HCT116 (cell line): ENCODE data around the gene NCAPD3. TPM values are rescaled to one million over a fixed set of nuclear protein-coding genes. Genes with fewer than 3 reads are reported as not detected.

ENCODE experiments used
- ATAC-seq: fragments of 200-7000 bp; cut with Tn5 transposase; 2 replicates; pipeline ENCODE4 v1.9.1; 2020; ENCODE audit warnings: mild to moderate bottlenecking, moderate library complexity
- BruUV-seq: library from RNA; stranded (reverse); fragments of 400-500 nt; replicated peaks from 2 replicates; lab custom pipeline; 2021; lab: Mats Ljungman, UMichigan
- CTCF ChIA-PET: fragments of 300-600 bp; sonication (Branson Sonifier 250); formaldehyde crosslinking; loops from one replicate; lab custom pipeline; 2021; ENCODE audit warnings: antibody characterized with exemption; lab: Charles Lee
- POLR2A ChIA-PET: fragments of 300-600, 350-600 bp; sonication (Branson Sonifier 250); formaldehyde crosslinking; loops from one replicate; lab custom pipeline; 2021; ENCODE audit warnings: antibody characterized with exemption; lab: Charles Lee
- RAD21 ChIA-PET, 2 experiments: fragments of 300-600 bp; sonication (Branson Sonifier 250); formaldehyde crosslinking; loops; one replicate each; lab custom pipeline; 2023; ENCODE audit warnings: low total read pairs in 2 of 2; ENCODE audit not compliant: uncharacterized antibody in 2 of 2, unreplicated experiment in 2 of 2, low non-redundant PET in 1 of 2; lab: Charles Lee
- DNase-seq: peaks from one replicate; pipeline ENCODE4 v3.0.0-alpha.2; 2010; ENCODE audit warnings: low read depth, low spot score
- H2AFZ ChIP-seq: fragments of 200-600 bp; shearing (Covaris generic), sonication (generic); 2 replicates; pipeline ENCODE4 v1.6.1; 2017; ENCODE audit warnings: low read depth, mixed run types, mixed read lengths, antibody characterized with exemption, low read length; ENCODE audit not compliant: poor library complexity, severe bottlenecking
- H3K27ac ChIP-seq: 2 replicates; pipeline ENCODE4 v1.5.1; 2012; ENCODE audit warnings: low read depth, low read length
- H3K27me3 ChIP-seq: fragments of 200-600 bp; sonication (generic); 2 replicates; pipeline ENCODE4 v1.6.1; 2016; ENCODE audit warnings: mixed run types, low read length, mixed read lengths; ENCODE audit not compliant: insufficient read depth
- H3K36me3 ChIP-seq, 2 experiments: fragments of 200-500 bp in 1 of 2; fragments of 200-600 bp in 1 of 2; sonication (Bioruptor generic) in 1 of 2; sonication (generic) in 1 of 2; 2 replicates each; pipeline versions ENCODE4 v1.5.1 to v1.6.1; 2014 to 2016; ENCODE audit warnings: low read length in 2 of 2, inconsistent platforms in 1 of 2, mixed read lengths in 1 of 2, mixed run types in 1 of 2; ENCODE audit not compliant: insufficient read depth in 2 of 2, control insufficient read depth in 1 of 2
- H3K4me1 ChIP-seq, 2 experiments: fragments of 200-600 bp in 1 of 2; sonication (generic) in 1 of 2; 2 replicates each; pipeline versions ENCODE4 v1.5.1 to v1.6.1; 2012 to 2017; ENCODE audit warnings: low read length in 2 of 2, inconsistent platforms in 1 of 2, mild to moderate bottlenecking in 1 of 2, mixed read lengths in 1 of 2, mixed run types in 1 of 2, moderate library complexity in 1 of 2; ENCODE audit not compliant: insufficient read depth in 2 of 2, control insufficient read depth in 1 of 2
- H3K4me2 ChIP-seq: fragments of 200-600 bp; sonication (generic); 2 replicates; pipeline ENCODE4 v1.6.1; 2017; ENCODE audit warnings: mixed run types, low read length, mixed read lengths
- H3K4me3 ChIP-seq, 2 experiments: fragments of 200-600 bp in 1 of 2; sonication (generic) in 1 of 2; replicated peaks in 1 of 2; 2 replicates each; pipeline ENCODE4 v1.5.1; 2011 to 2016; ENCODE audit warnings: low read length in 2 of 2, control low read depth in 1 of 2, low read depth in 1 of 2, mild to moderate bottlenecking in 1 of 2, mixed read lengths in 1 of 2, mixed run types in 1 of 2
- H3K79me2 ChIP-seq: fragments of 200-600 bp; sonication (generic); 2 replicates; pipeline ENCODE4 v1.6.1; 2017; ENCODE audit warnings: mild to moderate bottlenecking, mixed run types, low read length, moderate library complexity, mixed read lengths; ENCODE audit not compliant: insufficient read depth
- H3K9ac ChIP-seq: fragments of 200-600 bp; sonication (generic); 2 replicates; pipeline ENCODE4 v1.6.1; 2016; ENCODE audit warnings: low read length, mixed read lengths
- H3K9me2 ChIP-seq: fragments of 200-600 bp; sonication (generic), shearing (Covaris generic); 2 replicates; pipeline ENCODE4 v1.6.1; 2017; ENCODE audit warnings: mixed run types, mild to moderate bottlenecking, moderate library complexity; ENCODE audit not compliant: insufficient read depth
- H3K9me3 ChIP-seq, 2 experiments: fragments of 200-500 bp in 1 of 2; fragments of 200-600 bp in 1 of 2; sonication (Bioruptor generic) in 1 of 2; sonication (generic) in 1 of 2; 2 replicates each; pipeline ENCODE4 v1.6.1; 2014 to 2017; ENCODE audit warnings: low read length in 2 of 2, mixed read lengths in 2 of 2, inconsistent platforms in 1 of 2, low read depth in 1 of 2, mild to moderate bottlenecking in 1 of 2, mixed run types in 1 of 2, moderate library complexity in 1 of 2; ENCODE audit not compliant: control insufficient read depth in 1 of 2, insufficient read depth in 1 of 2
- H4K20me1 ChIP-seq: fragments of 200-600 bp; sonication (generic), shearing (Covaris generic); 2 replicates; pipeline ENCODE4 v1.6.1; 2017; ENCODE audit warnings: mixed run types, mild to moderate bottlenecking, moderate library complexity; ENCODE audit not compliant: insufficient read depth
- CBX3 ChIP-seq: IDR thresholded peaks from 2 replicates; pipeline ENCODE4 v1.6.1; 2012; ENCODE audit warnings: low read depth
- EGR1 ChIP-seq: IDR thresholded peaks from 2 replicates; pipeline ENCODE4 v1.6.1; 2012; ENCODE audit warnings: low read depth
- EZH2phosphoT487 ChIP-seq: fragments of 200-600 bp; IDR thresholded peaks from 2 replicates; pipeline ENCODE4 v1.6.1; 2018; ENCODE audit warnings: antibody characterized with exemption, borderline replicate concordance
- JUND ChIP-seq: IDR thresholded peaks from 2 replicates; pipeline ENCODE4 v1.6.1; 2012
- POLR2A ChIP-seq: IDR thresholded peaks from 2 replicates; pipeline ENCODE4 v1.7.0; 2011; ENCODE audit warnings: borderline replicate concordance; ENCODE audit not compliant: insufficient read depth, insufficient read length; ENCODE audit errors: extremely low read depth
- SIN3A ChIP-seq: IDR thresholded peaks from 2 replicates; pipeline ENCODE4 v1.6.1; 2012; ENCODE audit warnings: low read depth
- SP1 ChIP-seq: IDR thresholded peaks from 2 replicates; pipeline ENCODE4 v1.6.1; 2012; ENCODE audit warnings: low read depth
- SRF ChIP-seq: IDR thresholded peaks from 2 replicates; pipeline ENCODE4 v1.6.1; 2012; ENCODE audit warnings: low read depth
- TCF7L2 ChIP-seq: IDR thresholded peaks from 2 replicates; pipeline ENCODE4 v1.7.0; 2011; ENCODE audit warnings: borderline replicate concordance, inconsistent platforms; ENCODE audit not compliant: insufficient read depth, insufficient read length; ENCODE audit errors: extremely low read depth
- ZFX ChIP-seq: fragments of 450-650 bp; IDR thresholded peaks from 2 replicates; pipeline ENCODE4 v1.6.1; 2017
- ZNF274 ChIP-seq: fragments of 200-500 bp; sonication (Bioruptor generic); IDR thresholded peaks from 2 replicates; pipeline ENCODE4 v1.6.1; 2014; ENCODE audit warnings: mild to moderate bottlenecking, low read depth, low read length, inconsistent platforms
- intact Hi-C: fragments of 100-400 bp; cut with micrococcal nuclease; formaldehyde crosslinking; loops from 2 replicates; pipeline ENCODE4 v1.10.0; 2022
- total RNA-seq: library from RNA; stranded (reverse); gene quantifications from one replicate; pipeline ENCODE4 v1.2.1, GENCODE V29; 2021; ENCODE audit not compliant: unreplicated experiment
- TF ChIP-seq, protein P1 (sequence below): IDR thresholded peaks from 2 replicates; pipeline ENCODE4 v1.6.1; 2011; ENCODE audit warnings: mild to moderate bottlenecking, low read length, moderate library complexity; ENCODE audit not compliant: insufficient replicate concordance; ENCODE audit errors: extremely low read depth
- TF ChIP-seq, protein P2 (sequence below): IDR thresholded peaks from 2 replicates; pipeline ENCODE4 v1.6.1; 2012
- TF ChIP-seq, protein P3 (sequence below), 3 experiments: fragments of 200-600 bp in 1 of 3; sonication (generic) in 1 of 3; IDR thresholded peaks in 2 of 3; conservative IDR thresholded peaks in 1 of 3; 2 replicates each; pipeline ENCODE4 v1.5.1; 2012 to 2017; ENCODE audit warnings: low read depth in 2 of 3, low read length in 2 of 3, antibody characterized with exemption in 1 of 3, borderline replicate concordance in 1 of 3, control low read depth in 1 of 3, mild to moderate bottlenecking in 1 of 3, mixed read lengths in 1 of 3, mixed run types in 1 of 3, moderate library complexity in 1 of 3; ENCODE audit not compliant: insufficient read depth in 1 of 3
- TF ChIP-seq, protein P4 (sequence below): IDR thresholded peaks from 2 replicates; pipeline ENCODE4 v1.6.1; 2012

Gene NCAPD3
- total RNA-seq, 1 experiment from 2014 or later, result 71.0 TPM

DNA sequence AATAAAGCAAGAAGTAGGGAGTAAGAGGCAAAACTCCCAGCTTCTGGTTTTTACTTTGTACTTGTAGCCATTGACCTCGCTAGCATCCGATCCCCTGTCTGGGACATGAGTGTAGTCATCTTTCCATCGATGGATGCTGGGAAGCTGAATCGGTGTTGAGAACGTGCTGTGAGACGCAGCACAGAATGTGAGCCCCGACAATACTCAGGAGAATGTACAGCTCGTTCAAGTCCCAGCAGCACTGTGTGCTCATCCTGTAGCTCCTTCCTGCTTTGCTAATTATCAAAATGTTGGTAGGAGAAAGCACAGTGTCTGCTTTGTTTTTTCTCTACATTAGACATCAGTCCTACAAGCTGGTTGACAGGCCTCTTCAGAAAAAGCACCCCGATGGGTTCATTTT lies 98.3 kb downstream of the NCAPD3 start:
- Histone ChIP-seq H3K4me2 (no peak overlapping the region), H4K20me1 (no peaks in the 10 kb centered on the region), H3K9ac (no peak overlapping the region), H3K36me3 (no peaks in the 10 kb centered on the region), H3K27ac (no peak overlapping the region), H3K9me2 (no peaks in the 10 kb centered on the region), H3K9me3 (no peaks in the 10 kb centered on the region), H3K27me3 (peaks cover 51% of the 10 kb centered on the region), H2AFZ (no peak overlapping the region), H3K4me3 (no peak overlapping the region), H3K4me1 (no peaks in the 10 kb centered on the region), H3K79me2 (no peaks in the 10 kb centered on the region)
- DNase-seq (no peak), ATAC-seq (no peak)
- no TSS peak for BruUV-seq
- intact Hi-C loops, result no loop called here
- TF ChIP-seq, protein P1, sequence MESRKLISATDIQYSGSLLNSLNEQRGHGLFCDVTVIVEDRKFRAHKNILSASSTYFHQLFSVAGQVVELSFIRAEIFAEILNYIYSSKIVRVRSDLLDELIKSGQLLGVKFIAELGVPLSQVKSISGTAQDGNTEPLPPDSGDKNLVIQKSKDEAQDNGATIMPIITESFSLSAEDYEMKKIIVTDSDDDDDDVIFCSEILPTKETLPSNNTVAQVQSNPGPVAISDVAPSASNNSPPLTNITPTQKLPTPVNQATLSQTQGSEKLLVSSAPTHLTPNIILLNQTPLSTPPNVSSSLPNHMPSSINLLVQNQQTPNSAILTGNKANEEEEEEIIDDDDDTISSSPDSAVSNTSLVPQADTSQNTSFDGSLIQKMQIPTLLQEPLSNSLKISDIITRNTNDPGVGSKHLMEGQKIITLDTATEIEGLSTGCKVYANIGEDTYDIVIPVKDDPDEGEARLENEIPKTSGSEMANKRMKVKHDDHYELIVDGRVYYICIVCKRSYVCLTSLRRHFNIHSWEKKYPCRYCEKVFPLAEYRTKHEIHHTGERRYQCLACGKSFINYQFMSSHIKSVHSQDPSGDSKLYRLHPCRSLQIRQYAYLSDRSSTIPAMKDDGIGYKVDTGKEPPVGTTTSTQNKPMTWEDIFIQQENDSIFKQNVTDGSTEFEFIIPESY, result no peak
- TF ChIP-seq, protein P2, sequence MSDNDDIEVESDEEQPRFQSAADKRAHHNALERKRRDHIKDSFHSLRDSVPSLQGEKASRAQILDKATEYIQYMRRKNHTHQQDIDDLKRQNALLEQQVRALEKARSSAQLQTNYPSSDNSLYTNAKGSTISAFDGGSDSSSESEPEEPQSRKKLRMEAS, result no peak
- TF ChIP-seq CBX3, result no peak
- RAD21 ChIA-PET, result no interaction called here
- CTCF ChIA-PET, result interaction anchor here (1.7 kb wide), 1 partner anchor 75 kb away, joined by 4 read pairs; no protein-coding TSS in a partner anchor
- POLR2A ChIA-PET, result no interaction called here

DNA sequence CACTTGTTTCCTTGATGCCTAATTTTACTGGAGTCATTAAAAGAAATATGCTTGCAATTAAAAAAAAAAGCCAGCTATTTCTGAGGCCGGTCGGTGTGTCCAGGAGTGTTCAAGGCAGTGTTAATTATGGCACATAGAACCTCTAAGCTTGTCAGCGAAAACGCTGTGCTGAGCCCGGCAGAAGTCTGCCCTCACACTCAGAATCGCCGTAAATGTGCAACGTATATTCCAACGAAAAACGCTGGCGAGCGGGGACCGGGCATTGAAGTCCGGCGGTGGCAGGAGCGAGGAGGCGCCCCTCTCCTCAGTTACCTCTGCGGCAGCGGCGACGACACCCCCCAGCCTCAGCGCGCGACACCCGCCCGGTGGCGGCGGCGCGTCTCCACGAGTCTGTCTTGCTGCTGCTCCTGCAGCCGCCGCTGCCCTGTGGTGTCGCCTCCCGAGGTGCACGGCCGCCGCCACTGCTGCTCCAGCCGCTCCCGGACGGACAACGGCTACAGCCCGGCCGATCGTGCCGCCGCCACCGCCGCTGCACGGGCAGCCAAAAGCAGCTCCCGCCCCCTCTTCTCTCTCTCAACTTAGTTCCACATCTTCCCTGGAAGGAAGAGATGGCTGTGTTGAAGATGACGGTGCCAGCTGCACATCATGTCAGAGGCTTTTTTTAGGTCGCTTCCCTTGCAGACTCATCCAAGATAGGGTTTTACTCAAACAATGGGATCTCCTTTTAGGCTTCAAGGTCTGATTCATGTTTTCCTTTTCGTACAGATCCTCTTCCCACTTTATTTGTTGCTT lies 98.9 kb downstream of the NCAPD3 start:
- Histone ChIP-seq H2AFZ (no peak overlapping the region), H3K79me2 (no peaks in the 10 kb centered on the region), H4K20me1 (no peaks in the 10 kb centered on the region), H3K4me1 (no peaks in the 10 kb centered on the region), H3K9me2 (no peaks in the 10 kb centered on the region), H3K4me2 (no peak overlapping the region), H3K36me3 (no peaks in the 10 kb centered on the region), H3K27ac (no peak overlapping the region), H3K4me3 (no peak overlapping the region), H3K9ac (no peak overlapping the region), H3K9me3 (no peaks in the 10 kb centered on the region), H3K27me3 (peaks cover 58% of the 10 kb centered on the region)
- DNase-seq, result no peak
- ChIA-PET RAD21 (no interaction called here), CTCF (interaction anchor here (1.7 kb wide), 1 partner anchor 75 kb away, joined by 4 read pairs; no protein-coding TSS in a partner anchor), POLR2A (no interaction called here)
- intact Hi-C loops, result no loop called here
- BruUV-seq, result no TSS peak
- no peak for ATAC-seq
- TF ChIP-seq, protein P3, sequence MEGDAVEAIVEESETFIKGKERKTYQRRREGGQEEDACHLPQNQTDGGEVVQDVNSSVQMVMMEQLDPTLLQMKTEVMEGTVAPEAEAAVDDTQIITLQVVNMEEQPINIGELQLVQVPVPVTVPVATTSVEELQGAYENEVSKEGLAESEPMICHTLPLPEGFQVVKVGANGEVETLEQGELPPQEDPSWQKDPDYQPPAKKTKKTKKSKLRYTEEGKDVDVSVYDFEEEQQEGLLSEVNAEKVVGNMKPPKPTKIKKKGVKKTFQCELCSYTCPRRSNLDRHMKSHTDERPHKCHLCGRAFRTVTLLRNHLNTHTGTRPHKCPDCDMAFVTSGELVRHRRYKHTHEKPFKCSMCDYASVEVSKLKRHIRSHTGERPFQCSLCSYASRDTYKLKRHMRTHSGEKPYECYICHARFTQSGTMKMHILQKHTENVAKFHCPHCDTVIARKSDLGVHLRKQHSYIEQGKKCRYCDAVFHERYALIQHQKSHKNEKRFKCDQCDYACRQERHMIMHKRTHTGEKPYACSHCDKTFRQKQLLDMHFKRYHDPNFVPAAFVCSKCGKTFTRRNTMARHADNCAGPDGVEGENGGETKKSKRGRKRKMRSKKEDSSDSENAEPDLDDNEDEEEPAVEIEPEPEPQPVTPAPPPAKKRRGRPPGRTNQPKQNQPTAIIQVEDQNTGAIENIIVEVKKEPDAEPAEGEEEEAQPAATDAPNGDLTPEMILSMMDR (IDR thresholded peaks at IDR 0.05 in 2 of 3, conservative IDR thresholded peaks at IDR 0.05 in 1 of 3; ENCODE audit: borderline replicate concordance in 1 of 3, insufficient read depth in 1 of 3, low read depth in 2 of 3, low read length in 2 of 3), result no peak
- no peak for TF ChIP-seq SP1
- TF ChIP-seq TCF7L2, result no peak
- TF ChIP-seq, protein P2, result no peak
- TF ChIP-seq, protein P4, sequence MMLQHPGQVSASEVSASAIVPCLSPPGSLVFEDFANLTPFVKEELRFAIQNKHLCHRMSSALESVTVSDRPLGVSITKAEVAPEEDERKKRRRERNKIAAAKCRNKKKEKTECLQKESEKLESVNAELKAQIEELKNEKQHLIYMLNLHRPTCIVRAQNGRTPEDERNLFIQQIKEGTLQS, result no peak
- no peak for TF ChIP-seq ZFX
- TF ChIP-seq POLR2A, result no peak
- TF ChIP-seq EGR1, result no peak
- TF ChIP-seq SRF, result no peak
- no peak for TF ChIP-seq ZNF274
- TF ChIP-seq JUND, result no peak
- TF ChIP-seq SIN3A, result no peak
- TF ChIP-seq CBX3, result no peak
- TF ChIP-seq EZH2phosphoT487, result no peak
